Fibroblast of skin of scalp (primary cell): ENCODE measurements around the gene GSTK1.
"Not testable (repeated sequence)": the region's sequence is repeated elsewhere in the genome, so short reads cannot be mapped to it uniquely, and the experiment has no call there.

ENCODE experiments used
- DNase-seq: peaks from one replicate; pipeline ENCODE4 v3.0.0-alpha.2; 2013

GSTK1 gene

DNA sequence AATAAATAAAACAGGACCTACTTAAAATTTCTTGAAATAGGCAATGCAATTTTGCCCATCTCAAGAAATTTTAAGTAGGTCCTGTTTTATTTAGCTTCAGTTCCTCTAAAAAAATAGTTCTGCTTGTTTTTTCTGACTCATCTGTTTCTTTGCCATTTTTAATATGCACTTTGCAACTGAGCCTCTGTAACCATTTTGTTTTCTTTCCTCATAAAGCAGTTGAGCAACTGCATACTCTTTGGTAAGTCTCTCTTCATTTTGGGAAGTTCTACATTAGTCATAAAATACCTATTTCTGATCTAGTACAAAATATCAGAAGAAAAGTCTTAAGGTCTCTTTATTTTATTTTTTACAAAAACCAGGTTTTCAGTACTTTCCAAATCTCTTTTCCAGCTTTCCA lies 23.4 kb upstream of the GSTK1 start:
- DNase-seq = peak; percentile 58

DNA sequence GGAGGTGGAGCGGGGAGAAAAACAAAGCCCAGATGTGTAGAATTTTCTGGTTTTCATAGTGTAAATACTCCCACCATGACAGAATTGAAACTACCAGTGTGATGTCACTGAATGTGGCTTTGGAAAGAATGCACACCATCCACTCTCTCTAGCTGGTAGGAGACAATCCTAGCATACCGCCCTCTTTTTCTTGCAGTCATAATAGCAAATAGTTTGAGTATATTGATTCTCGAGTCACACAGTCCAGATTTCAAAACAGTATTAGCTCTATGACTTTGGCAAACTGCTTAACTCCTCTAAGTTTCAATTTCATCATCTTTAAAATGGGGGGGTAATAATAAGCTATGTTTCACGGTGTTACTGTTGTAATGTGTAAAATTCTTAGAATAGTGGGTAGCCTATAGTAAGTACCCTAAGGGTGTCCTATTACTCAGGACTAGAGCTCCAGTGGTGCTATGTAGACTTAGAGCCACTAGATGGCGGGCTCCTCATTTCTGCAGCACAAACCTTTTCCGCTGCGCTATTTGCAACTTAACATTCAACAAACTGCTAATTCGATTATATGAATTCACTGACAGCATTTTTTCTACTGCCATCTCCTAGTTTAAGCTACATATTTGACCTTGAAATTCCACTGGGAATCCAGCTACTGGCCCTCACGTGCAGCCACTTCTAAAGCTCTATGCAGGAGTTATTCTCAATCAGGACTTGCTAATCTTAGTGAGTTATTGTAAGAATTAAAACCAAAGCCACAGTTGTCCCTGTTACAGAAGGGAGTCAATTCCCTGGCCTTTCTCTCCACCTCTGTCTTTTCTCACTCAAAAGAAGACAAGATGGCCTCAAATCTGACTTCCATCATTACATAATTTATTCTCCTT lies 22.7 kb upstream of the GSTK1 start:
- peak; percentile 96 for DNase-seq

DNA sequence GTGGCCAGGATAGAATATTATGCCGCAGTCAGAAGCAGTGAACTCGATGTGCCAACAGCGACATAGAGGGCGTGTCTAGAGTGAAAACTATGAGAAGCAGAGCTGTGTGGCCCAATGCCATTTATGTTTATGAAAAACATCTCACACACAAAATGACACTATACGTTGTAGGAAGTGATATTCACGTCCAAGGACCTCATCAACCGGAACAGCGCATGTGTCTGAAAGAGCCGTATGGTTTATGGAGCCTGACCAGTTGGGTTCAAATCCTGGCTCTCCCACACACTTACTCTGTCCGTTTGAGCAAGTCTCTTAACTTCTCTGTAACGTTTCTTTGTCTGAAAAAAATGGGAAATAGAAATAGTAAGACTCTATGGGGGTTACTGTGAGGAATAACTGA lies 20.9 kb upstream of the GSTK1 start:
- DNase-seq = no peak

DNA sequence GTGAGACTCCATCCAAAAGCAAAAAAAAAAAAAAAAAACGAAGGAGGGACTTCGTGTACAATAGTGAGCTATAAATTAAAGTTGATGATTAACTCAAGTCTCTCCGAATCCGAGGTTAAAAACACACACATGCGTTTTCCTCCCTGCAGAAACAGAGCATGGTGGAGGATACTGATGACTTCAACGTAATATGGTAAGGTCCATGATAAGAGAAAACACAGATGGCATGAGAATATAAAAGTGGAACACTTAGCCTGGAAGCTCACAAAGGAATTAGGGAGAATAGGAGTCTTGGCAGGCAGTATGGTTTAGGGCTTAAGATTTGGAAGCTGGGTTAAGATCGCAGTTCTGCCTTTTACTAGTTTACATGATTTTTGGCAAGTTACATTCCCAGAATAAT lies 20.1 kb upstream of the GSTK1 start:
- no peak for DNase-seq

DNA sequence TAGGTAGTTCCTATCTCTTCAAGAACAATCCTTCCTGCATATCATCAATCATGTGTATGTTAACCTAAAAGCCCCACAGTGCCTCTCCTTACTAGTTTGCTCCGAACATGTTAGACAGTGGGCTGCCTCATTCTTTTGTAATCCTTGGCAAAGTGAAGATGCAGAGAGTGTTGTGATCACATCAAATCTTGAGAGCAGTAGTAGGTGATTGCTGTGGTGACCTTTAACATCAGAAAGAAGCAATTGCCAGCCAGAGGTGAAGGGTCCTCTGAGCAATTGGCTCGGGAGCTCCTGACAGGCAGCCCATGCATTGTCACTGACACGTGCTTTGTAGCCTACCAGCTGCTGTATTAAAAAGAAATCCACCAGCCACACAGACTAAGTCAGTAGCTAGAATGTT lies 19.6 kb upstream of the GSTK1 start:
- DNase-seq = no peak

DNA sequence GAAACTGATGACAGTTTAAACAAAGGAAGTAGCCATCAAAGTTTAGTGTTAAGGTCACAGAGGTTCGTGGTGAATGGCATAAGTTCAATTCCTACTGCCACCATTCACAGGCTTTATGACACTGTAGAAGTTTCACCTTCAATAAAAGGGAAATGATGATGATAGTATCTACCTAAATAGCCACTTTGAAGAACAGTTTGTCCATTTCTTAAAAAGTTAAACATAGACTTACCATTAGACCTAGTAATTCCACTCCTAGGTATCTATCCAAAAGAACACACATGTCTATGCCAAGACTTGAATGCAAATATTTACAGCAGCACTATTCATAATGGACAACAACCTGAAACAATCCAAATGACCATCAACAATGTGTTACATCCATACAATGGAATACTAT lies 18.9 kb upstream of the GSTK1 start:
- DNase-seq = no peak

DNA sequence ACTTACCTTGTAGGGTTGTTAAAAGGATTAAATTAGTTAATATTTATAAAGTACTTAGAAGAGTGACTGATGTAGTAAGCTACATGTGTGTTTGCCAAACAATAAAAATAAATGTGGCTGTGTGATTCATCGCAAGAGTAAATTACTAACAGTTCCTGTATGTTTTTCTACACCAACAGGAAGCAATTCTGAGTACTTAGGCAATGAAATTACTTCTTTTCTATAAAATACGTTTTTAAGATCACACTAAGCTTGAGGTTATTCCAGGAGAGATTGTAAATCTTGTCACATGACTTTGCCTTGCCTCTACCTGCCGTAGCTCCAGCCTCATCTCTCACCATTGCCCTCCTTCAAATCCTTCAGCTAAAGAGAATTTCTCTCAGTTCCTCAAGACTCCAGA lies 18.1 kb upstream of the GSTK1 start:
- DNase-seq = peak; percentile 25

DNA sequence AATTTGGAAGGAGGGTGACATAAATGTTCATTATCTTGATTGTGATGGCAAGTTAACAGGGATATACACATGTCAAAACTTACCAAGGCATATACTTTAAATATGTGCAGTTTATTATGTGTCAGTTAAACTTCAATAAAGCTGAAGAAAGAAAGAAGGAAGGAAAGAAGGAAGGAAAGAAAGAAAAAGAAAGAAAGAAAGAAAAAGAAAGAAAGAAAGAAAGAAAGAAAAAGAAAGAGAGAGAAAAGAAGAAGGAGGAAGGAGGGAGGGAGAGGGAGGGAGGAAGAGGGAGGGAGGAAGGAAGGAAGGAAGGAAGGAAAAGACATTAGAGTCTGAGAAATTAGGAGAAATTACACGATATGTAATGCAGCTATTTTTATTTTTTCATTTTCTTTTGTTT lies 15.9 kb upstream of the GSTK1 start:
- no peak for DNase-seq

DNA sequence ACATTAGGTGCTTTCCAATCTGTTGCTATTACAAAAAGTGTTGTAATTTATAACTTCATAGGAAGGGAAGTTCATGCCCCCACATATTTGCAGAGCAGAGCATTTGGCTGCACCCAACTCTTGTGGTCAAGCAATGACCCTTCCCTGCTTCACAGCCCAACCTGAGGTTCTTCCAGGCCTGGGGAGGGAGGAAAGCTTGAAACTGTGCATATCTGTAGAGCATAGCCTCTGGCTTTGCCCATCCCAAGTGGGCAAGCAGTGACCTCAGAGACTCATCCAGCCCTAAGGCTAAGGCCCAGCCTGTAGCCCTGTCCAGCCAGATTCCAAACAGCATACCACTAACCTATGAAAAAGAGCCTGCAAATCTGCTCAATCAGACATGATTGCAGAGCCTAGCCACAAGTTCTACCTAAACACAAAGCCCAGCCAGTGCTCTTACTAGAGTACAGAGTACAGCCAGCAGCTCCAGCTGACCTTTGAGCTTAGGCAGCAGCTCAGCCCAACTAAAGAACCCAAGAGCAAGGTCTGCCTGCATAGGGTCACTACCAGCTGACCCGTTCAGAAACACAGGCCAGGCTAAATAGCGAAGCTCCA lies 14.4 kb upstream of the GSTK1 start:
- DNase-seq = no peak

DNA sequence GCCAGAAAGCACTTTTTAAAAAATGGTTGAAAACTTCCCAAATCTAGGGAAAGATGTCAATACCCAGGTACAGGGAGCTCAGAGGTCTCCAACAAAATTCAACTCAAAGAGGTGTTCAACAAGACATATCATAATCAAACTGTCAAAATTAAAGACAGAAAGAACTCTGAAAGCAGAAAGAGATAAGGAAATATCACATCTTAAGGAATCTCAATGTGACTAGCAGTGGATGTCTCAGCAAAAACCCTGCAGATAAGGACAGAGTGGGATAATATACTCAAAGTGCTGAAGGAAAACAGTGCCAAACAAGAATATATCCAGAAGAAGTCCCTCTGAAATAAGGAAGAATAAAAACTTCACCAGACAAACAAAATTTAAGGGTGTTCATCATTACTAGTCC lies 13.0 kb upstream of the GSTK1 start:
- DNase-seq = no peak

DNA sequence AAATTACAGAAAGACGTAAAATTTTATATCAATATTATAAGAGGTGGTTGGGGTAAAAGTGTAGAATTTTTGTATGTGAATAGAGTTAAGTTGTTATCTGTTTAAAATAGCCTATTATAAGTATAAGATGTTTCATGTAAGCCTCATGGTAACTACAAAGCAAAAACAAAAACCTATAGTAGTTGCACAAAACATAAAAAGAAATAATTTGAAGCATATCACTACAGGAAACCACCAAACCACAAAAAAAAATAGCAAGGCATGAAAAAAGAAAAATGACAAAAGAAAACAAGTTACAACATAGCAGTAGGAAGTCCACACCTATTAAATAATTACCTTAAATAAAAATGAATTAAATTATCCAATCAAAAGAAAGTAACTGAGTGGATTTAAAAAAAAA lies 12.4 kb upstream of the GSTK1 start:
- DNase-seq = no peak

DNA sequence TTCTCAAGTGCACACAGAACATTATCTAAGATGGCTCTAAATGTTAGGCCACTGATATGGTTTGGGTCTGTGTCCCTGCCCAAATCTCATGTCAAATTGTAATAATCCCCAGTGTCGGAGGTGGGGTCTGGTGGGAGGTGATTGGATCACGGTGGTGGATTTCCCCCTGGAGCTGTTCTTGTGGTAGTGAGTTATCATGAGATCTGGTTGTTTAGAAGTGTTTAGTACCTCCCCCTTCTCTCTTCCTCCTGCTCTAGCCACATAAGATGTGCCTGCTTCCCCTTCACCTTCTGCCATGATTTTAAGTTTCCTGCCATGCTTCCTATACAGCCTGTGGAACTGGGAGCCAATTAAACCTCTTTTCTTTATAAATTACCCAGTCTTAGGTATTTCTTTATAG lies 11.2 kb upstream of the GSTK1 start:
- DNase-seq = no peak

DNA sequence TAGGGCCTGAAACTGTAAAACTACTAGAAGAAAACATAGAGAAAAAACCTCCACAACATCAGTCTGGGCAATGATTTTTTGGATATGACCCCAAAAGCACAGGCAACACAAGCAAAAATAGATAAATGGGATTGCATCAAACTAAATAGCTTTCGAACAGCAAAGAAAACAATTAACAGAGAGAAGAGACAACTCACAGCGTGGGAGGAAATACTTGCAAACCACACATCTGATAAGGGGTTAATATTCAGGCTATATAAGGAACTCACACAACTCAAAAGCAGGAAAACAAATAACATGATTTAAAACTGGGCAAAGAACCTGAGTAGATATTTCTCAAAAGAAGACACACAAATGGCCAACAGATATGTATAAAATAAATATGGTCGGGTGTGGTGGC lies 7.7 kb upstream of the GSTK1 start:
- no peak for DNase-seq

DNA sequence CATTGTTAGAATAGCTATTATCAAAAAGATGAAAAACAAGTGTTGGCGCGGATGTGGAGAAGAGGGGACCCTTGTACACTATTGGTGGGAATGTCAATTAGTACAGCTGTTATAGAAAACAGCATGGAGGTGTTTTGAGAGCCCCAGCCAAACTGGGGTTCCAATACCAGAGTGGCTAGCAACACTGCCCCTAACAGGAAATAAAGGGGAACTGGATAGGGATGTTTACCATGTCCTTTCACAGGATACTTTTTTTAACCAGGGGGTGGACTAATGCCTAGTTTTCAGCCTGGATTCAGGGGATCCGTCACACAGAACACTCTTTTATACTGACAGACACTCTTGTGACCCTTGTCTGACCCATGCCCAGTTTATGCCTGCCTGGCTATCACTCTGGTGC lies 6.9 kb upstream of the GSTK1 start:
- DNase-seq = no peak

DNA sequence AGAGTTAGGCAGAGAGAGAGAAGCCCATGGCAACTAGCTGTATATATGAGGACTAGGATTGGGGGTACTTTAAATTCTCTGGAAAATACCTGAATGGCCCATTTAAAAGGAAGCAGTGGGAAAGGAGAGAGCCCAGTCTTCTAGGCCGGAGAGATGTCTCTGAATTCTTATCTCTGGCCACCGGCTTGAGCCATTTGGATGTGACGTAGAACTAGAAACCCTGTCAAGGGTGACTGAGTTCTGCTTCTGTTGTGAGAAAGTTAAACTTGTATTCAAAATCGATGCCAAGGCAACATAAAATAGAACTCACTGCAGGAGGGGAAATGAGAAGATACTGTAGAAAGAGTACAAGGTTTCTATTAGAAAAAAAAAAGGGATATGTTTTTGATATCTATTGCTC lies 6.3 kb upstream of the GSTK1 start:
- DNase-seq = no peak

DNA sequence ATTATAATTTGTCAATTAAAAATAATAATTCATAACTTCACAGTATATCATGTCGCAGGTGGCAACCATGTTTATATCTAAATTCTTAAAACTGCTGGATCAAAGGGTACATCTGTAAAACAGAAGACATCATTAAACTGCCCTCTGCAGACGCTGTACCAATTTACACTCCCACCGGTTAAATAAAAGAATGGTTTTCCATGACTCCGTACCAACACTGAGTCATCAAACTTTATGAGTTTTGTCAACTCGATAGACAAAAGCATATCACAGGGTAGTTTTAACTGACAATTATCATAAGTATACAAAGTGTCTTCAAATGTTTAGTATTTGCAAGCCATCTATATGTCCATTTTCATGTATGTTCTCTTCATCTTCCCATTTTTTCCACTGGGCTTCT lies 5.7 kb upstream of the GSTK1 start:
- no peak for DNase-seq

DNA sequence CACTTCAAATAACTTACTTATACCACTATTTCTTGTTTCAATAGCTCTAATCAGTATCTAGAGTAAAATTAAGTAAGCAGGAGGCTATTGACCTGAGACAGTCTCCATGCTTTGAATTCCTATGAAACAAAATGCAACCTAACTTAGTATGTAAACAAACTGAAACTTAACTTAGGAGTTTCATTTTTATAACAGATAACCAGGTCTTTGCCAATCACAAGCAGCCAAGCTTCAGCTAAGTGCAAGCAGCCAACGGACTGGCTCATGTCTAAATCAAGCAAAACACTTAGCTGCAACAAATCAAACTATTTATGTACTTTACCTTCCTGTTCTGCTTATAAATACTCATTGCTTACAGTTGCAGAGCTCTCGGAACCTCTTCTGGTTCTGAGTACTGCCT lies 4.4 kb upstream of the GSTK1 start:
- DNase-seq = no peak

DNA sequence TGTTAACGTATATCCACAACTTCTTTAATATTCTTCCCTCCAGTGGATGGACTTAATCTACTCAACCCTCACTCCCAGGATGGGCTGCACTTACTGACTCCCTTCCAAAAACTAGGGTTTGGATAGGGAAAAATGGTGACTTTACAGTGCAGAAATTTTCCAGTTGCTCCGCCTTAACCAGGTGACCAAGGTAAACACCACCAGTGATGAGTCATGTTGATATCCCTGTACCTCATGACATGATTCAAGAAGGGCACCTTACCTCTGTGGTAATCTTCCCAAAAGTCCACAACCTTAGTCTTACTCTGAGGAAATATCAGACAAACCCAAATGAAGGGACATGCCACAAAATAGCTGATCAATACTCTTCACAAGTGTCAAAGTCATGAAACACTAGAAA lies 3.5 kb upstream of the GSTK1 start:
- DNase-seq = no peak

DNA sequence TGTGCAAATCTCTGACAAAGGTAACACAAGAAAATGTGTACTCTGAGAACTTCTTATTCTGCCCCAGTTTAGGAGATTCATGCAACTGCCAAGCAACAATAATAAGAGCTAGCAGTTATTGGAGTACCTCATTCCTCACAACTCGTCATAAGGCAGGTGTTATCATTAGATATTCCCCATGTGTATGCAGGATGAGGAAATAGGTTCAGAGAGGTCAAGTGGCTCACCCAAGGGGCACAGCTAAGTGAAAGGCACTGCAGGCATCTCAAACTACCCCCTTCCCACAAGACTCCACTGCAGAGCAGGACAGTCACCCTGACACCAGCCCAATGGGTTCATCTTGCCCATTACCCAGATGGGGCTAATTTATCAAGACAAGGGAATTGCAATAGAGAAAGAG lies 1.3 kb upstream of the GSTK1 start:
- no peak for DNase-seq

DNA sequence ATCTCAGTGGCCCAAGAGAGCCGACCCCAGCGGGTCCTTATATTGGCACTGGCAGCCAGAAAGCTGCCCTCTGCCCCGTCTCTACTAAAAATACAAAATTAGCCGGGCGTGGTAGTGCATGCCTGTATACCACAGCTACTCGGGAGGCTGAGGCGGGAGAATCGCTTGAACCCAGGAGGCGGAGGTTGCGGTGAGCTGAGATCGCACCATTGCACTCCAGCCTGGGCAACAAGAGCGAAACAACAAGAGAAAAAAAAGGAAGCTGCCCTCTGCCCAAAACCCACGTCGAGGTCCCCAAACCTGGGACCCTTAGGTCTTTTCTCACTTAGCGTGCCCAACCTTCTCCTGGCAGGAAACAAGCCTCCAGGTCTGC lies 941 bp downstream of the GSTK1 start:
- DNase-seq = not testable (repeated sequence)

DNA sequence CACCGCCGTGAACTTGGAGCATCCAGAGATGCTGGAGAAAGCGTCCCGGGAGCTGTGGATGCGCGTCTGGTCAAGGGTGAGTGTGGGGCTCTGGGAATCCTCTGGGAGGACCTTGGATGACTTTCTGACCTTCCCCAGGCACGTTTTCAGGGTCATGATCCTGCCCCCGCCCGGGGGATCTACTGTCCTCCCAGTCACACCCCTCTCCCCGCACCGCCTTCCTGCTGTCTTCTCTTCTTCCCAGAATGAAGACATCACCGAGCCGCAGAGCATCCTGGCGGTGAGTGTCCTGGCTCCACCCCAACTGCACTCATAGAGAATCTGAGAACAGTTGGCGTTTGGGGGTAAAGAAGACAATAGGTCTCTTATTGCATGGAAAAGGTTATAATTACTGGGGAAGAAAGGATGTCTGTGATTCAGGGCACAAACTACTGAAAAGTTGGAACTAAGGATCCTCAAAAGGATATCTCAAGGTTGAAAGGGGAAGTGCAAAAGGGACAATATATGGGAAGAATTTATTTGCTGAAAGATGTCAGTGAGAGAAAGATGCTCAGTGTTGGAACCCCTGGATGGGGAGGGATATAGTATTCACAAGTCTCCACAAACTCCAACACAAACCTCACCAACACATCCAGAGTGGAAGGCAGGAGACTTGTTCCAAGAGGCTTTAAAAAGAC lies 1.9 kb downstream of the GSTK1 start:
- no peak for DNase-seq

DNA sequence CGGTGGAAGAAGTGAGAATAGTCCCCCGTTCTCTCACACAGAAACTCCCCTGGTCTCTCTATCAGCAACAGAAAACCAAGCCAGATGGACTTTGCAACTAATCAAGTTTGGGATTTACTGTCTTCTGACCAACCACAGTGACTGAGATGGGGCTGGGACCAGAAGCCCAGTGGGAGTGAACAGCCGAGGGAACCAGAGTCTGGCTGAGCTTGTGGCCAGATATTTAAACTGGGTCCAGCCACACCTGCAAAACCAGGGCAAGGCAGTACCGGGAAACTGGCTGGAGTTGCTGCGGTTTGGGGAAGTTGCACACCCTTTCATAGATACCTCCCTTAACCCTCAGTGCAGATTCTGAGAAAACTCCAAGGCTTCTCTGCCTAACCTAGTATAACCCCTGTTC lies 6.0 kb downstream of the GSTK1 start:
- DNase-seq = no peak

DNA sequence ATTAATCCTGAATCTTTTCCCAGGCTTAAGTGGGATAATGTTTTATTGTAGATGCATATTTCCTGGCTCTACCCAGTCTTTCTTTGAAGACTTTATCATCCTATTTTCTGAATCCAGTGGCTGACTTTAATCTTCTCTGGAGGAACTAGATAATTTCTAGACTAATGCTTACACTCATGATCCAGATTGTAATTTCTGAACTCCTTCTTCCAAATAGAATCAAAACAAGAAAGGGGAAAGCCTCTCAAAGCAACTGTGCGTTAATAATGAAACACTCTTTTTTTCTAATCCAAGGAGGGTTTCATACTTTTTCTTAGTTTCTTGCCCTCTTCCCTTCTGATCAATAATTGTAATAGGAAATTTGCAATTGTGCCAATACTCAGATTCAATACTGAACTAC lies 8.0 kb downstream of the GSTK1 start:
- DNase-seq = no peak

DNA sequence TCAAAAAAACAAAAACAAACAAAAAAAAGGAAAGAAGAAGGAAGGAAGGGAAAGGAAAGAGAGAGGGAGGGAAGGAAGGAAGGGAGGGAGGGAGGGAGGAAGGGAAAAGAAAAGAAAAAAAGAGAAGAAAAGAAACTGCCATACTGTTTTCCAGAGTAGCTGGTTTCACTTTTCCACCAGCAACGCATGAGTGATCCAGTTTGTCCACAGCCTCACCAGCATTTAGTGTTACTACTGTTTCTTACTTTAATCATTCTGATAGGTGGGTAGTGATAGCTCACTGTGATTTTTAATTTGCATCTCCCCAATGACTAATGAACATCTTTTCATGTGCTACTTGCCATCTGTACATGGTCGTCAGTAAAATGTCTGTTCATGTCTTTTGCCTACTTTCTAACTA lies 9.6 kb downstream of the GSTK1 start:
- no peak for DNase-seq
